Measurements from ENCODE around the gene PLEKHG2.

PLEKHG2 gene

GRCh38 chr19:39386557-39386956, 25.9 kb upstream of the PLEKHG2 start:
- no peak for DNase-seq

- no peak for DNase-seq
Observed at GRCh38 chr19:39388657-39389056, 23.8 kb upstream of the PLEKHG2 start.

- DNase-seq = no peak
Observed at GRCh38 chr19:39389631-39390414, 22.6 kb upstream of the PLEKHG2 start.

GRCh38 chr19:39390451-39390750, 22.1 kb upstream of the PLEKHG2 start:
- DNase-seq = no peak

GRCh38 chr19:39390751-39391437, 21.6 kb upstream of the PLEKHG2 start, which contains the start of the genes MED29 and PAF1:
Gene MED29 (plus strand): TSS chr19:39391378. CDS start chr19:39391423, 45 bp downstream.
Gene PAF1 (minus strand): TSS chr19:39391106. CDS start chr19:39390864, 242 bp downstream.
- DNase-seq = peak; percentile 99

- DNase-seq = peak; percentile 97
Observed at GRCh38 chr19:39397360-39398296, 14.8 kb upstream of the PLEKHG2 start.

- peak; percentile 97 for DNase-seq
Observed at GRCh38 chr19:39398297-39398864, 14.1 kb upstream of the PLEKHG2 start.

- no peak for DNase-seq
Observed at GRCh38 chr19:39399668-39400050, 12.8 kb upstream of the PLEKHG2 start.

DNA sequence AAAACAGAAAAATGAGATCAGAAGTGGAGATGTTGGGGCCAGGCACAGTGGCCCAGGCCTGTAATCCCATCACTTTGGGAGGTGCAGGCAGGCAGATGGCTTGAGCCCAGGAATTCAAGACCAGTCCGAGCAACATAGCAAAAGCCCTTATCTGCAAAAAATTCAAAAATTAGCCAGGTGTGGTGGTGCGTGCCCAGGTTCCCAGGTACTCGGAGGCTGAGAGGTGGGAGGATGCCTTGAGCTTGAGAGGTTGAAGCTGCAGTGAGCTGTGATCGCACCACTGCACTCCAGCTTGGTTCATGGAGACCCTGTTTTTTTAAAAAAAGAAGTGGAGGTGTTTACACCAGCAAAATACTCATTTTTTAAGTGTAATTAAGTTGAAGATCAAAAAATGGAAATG, 12.4 kb upstream of the PLEKHG2 start:
- DNase-seq = no peak

DNA sequence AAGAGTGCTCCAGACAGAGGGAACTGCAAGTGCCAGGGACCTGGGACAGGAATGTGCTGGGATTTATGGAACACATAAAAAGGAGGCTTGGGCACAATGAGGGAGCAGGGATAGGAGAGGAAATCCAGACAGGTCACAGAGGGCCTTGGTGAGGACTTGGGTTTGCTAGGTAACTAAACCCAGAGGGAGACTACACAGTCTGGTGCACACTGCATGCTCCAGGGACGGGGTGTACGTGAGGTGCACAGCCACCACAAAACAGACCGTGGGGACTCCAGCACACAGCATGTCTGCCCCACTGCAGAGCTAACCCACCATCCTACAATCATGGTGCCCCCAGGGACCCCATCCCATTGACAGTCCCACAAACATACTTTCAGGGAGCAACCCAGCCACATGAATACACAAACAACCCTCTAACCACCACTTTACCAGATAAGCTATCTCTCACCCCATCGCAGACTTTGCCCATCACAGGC, 11.4 kb upstream of the PLEKHG2 start:
- DNase-seq = no peak

DNA sequence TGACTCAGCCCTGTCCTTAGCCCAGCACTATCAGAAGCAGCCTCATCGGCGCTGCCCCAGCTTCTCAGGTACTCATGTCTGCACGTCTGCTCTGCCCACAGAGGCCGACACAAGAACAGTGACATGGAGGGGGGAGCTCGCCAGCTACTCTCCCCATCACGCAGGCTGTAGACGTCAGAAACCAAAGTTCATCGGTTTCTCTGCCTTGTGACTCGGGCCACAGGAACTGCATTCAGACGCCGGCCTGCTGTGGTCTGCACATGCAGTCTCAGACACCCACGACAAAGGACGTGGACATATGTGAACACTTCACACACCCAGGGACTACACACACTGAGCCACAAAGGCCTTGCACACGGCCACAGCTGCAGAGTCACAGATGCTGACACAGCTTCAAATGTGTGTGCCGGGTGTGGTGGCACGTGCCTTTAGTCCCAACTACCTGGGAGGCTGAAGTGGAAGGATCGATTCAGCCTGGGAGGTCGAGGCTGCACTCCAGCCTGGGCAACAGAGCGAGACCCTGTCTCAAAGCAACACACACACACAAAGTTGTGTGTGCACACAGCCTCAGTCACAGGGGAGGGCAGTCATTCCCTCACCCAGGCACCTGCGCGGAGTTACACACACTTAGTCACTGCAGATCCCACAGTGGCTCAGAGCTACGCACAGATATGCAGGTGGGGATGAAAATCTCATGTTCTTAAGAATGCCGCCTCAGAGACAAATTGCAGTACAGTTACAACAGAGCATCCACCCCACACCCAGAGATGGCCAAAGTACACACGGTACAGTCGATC, 10.7 kb upstream of the PLEKHG2 start:
- peak; percentile 92 for DNase-seq

DNA sequence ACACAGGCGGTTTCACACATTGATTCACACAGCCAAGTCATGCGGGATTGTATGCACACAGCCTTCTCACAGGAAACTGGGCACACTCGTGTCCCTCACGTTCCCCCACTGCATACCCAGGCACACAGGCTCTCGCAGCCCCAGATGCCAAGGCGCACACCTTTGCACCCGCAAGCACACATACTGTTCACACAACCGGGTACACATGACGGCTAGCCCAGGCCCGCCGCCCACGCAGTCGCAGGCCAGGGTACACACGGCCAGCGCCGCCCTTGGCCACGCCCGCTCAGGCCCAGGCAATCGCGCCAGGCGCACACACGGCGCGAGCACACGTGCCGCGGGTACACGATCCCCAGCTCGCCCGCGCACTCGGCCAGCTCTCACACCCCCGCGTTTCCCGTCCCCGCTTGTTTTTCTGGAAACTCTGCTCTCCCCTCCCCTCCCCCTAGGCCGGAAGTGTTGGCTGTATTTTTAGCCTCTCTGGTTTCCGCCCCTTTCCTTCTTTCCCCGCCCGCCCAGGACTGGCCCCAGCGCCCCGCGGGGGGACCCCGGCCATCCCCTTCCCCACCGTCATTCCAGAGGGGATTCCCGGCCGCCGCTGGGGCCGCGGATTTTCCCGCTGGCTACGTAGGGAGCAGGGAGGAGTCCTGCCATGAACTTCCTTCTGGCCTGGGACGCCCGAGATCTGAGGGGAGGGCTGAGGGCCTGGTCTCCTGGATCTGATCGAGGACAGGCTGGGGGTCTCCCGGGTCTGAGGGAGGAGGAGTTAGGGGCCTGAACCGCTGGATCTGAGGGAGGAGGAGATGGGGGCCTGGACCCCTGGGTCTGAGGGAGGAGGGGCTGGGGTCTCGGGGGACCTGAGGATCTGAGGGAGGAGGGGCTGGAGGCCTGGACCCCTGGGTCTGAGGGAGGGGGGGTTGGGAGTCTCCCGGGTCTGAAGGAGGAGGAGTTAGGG, 9.8 kb upstream of the PLEKHG2 start:
- DNase-seq = peak; percentile 98

DNA sequence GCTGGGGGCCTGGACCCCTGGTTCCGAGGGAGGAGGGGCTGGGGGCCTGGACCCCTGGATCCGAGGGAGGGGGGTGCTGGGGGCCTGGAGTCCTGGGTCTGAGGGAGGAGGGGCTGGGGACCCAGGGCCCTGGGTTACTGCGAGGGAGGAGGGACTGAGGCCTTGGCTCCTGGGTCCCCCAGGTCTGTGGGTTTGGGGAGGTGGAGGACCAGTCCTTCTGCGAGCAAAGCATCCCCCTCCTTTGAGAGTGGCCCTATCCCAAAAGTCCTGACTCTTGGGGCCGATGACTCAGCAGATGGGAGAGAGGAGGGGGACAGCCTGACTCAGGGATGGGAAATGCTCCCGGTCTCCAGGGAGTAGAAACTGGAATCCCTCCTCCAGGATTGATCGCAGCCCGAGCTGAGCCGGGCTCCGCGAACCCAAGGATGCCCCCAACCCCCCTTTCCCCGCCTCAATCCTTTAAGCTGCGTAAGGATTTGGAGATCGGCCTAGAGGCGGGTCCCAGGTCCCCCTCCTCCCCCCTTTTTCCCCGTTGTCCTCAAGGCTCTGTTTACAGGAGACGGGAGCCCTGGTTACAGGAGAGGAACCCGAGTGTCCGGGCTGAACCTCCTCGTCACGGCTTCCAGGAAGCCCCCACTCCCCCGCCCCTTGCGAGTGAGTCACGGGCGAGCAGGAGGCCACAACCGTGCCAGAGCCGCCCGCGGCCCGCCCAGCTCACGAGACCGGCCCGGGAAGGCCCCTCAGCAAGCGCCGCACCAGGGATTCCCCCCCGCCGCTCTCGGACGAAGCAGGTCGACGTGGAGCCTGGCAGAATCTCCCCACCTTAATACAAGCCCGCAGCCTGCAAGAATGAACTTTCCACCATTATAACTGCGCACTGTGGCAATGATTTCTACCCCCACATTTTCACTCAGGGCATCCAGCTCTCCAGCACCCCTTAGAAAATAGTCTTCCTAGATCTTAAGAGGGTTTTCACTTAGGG, 8.8 kb upstream of the PLEKHG2 start:
- peak; percentile 99 for DNase-seq

- peak; percentile 21 for DNase-seq
Observed at GRCh38 chr19:39405261-39405957, 7.1 kb upstream of the PLEKHG2 start.

DNA sequence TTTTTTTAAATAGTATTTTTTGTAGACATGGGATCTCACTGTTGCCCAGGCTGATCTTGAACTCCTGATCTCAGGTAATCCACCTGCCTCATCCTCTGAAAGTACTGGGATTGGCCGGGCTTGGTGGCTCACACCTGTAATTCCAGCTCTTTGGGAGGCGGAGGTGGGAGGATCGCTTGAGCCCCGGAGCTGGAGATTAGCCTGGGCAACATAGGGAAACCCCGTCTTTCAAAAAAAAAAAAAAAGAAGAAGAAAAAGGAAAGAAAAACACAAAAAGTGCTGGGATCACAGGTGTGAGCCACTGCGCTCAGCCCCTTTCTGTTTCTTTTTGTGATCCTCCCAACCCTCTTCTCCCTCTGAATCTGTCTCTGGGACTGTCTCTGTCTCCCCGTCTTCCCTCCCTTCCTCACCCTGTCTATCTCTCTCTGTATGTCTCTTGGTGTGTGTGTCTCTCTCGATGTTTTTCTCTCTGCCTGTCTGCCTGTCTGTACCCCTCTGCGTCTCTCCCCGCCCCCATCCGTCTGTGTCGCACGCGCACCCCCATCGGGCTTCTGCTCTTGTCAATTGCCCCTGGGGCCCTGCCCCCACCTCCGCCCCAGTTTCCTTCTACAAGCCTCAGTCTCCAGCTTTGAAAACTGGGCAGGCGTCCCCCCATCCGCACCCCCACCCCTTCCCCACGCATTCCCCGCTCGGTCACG, 6.4 kb upstream of the PLEKHG2 start:
- no peak for DNase-seq

DNA sequence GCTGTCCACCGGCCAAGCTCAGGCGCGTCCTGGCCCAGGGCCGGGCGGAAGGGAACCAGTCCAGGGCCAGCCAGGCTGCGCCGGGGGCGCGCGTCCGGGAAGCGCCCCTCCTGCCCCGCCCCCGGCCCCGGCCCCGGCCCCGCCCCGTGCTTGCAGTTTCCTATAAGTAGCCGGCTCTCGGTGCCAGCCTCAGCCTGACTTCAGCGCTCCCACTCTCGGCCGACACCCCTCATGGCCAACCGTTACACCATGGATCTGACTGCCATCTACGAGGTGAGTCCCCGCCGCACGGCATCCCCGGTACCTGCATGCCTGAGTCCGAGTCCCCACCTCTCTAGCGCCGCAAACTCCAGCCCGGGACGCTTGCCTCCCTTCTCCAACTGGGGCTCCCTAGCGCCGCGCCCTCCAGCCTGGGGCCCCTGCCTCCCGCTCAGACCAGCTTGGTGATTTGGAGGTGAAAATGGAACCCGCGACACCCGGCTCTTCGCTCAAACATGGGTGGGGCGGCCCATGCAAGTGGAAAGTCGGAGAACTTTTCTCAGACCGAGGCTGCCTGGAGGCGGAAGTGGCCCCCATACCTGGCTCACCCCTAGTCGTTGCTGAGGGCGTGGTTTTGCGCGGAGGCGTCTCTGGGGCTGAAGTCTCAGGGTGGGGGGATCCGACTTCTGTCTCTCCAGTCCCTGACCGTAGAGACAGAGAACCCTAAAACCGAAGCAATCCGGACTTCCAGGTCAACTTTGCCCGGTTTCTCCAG, 5.6 kb upstream of the PLEKHG2 start, which contains the start of gene ZFP36:
Gene ZFP36, plus strand, starts transcription at position 192 of the 754 bp plus-strand sequence. Its CDS starts 58 bp downstream, at position 250.
- DNase-seq = peak; percentile 96

- no peak for DNase-seq
Observed at GRCh38 chr19:39407410-39407659, 5.1 kb upstream of the PLEKHG2 start.

Measured in suppressor macrophage treated with lipopolysaccharide for 4 hours (primary cell).